NCI-H1436 (cell line): ENCODE measurements around the gene GYG1.

ENCODE experiments used
- DNase-seq: peaks from one replicate; lab custom pipeline; 2025; lab: John Stamatoyannopoulos, UW

GYG1 gene

DNA sequence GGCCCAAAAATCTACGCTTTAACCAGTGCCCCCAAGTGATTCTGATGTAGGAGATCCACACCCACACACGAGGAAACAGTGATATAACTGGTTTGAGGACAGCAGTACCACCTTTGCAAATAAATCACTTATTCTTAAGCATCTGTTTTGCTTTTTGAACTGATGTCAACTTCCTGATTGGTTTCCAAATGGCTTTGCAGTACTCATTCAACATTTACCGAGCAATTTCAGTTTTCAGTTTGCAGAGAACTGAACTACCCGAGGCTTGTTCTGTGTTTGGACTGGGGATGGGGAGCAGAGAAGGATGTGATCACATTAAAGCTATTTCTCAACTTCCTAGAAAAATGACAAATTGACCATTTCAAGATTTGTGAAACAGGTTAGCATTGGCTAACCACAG is 1.1 kb upstream of the GYG1 start:
- no peak for DNase-seq

DNA sequence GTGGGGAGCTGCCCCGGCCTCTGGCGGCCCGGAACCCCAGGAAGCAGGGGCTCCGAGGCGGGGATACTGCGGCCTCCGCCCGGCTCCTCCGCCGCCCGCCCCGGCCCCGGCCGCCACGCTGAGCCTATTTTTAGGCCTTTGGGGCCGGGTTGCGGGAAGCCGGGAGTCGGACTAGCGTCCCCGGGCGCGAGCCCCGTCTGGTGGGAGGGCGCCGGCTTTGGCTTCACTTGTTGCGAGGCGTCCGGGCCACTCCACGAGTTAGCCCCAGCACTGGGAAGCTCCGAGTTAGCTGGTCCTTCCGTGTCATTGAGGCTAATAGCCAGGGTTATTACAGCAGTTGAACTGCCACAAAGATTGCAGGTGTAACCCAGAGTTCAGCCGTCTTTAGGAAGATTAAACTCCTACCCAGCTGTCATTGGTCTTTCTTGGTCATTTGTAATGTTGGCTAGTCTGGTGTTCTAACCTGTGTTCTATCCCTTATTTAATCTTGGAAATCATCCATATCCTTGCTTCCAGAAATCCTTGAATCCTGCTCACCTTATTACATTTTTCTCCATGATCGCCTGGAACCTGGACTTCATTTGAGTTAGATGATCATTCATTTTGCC is 791 bp downstream of the GYG1 start:
- peak; percentile 14 for DNase-seq

DNA sequence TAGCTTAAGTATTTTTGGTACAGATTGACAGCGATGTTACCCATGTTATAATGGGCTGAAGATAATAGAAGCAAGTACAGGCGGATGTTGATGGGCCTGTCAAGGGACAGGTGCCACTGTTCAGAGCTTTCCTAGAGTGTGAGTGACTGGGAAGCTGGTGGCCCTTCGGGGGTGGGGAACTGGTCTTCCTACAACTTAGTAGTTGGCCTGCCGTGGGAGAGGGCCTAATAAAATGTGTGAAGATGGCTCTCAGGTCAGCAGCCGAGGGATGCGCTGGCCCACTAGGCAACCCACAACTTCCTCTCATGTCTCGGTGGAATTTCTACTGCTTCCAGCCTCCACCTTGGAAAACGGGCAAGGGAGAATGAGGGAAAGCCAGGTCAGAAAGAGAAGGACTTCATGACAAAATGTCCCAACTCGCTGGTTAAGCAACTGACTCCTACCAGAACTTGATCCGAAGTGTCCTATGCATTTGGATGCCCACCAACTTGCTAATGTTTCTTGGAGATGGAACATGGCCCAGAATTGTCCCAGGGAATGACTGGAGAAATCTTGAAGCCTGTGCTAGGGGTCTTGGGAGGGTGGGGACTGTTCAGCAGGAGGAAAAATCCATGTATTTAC is 1.4 kb downstream of the GYG1 start:
- no peak for DNase-seq

DNA sequence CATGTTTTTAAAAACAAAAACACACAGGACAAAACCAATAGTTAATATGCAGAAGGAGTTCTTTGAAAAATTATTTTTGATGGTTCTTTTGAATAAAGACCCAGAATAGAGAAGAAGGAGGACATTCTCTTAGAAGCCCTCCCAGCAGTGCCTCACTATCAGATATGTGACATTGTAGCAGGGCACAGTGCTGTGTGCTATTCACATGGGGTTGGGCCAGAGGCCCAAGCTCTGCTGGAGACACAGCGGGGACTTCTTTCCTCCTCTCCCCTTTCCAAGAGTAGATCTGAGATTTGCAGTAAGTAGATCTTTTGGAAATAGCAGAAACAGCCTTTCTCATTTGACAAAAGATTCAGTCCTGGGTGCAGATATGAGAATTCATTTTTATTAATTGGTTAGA is 6.3 kb downstream of the GYG1 start:
- DNase-seq, result no peak

DNA sequence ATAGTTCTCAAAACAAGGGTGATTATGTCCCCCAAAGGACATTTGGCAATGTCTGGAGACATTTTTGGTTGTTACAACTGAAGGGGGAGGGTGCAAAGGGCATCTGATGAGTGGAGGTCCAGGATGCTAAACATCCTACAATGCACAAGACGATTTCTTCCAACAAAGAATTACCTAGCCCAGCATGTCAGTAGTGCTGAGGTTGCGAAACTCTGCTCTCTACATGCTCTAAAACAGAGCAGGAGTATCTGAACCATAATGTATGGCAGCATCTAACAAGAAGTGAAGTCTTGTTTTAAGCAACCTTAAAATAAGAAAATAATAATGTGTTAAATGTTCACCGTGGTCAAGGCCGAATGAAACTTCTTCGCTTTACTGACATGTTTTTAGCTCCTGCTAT is 7.0 kb downstream of the GYG1 start:
- DNase-seq, result no peak

DNA sequence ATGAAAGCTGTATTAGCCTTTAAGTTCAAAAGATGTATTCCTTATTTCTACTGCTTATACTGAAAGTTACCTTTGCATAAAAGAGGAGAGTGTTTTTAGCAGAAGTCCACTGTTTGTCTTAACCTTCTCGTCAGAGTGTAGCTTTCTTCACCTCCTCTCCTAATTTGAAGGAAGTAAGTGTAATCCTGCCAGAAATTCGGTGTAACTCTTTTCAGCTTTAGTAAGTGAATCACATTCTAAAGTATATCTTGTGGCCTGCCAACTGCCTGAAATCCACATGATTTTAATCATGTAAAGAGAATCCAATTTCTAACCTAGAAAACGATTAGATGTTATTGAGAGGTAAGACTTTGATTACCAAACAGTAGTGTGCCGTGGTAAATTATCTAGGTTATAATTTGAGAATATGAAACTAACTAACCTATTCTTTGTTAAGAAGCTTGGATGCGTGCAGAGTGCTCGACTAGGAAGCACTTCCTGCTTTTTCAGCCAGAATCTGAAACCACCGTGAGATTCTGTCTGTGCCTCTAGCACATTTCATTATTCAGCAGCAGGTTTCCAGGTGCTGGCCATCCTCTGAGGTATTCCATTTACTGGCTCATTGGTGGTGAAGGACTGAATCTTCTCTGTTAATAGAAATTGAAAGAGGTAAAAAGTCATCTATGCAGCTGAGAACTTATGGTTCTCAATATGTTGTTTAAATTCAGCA is 7.5 kb downstream of the GYG1 start:
- DNase-seq, result no peak

DNA sequence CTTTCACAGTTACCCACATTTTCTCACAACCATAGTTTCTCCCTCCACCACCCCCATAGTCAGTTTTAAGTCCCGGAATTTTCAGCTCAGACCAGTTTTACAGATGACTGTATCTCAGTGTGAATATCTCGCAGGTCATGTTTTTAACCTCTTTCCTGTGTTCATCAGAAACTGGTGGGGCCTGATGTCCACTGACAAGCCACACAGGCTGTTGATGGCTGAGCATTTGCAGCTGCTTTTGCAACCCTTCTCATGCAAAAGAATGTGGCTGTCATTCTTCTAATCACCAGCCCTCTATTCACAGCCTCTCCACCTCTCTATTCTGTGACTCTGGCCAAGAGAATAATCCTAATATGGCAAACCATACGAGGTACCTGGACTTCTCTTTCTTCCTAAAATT is 8.5 kb downstream of the GYG1 start:
- DNase-seq, result no peak

DNA sequence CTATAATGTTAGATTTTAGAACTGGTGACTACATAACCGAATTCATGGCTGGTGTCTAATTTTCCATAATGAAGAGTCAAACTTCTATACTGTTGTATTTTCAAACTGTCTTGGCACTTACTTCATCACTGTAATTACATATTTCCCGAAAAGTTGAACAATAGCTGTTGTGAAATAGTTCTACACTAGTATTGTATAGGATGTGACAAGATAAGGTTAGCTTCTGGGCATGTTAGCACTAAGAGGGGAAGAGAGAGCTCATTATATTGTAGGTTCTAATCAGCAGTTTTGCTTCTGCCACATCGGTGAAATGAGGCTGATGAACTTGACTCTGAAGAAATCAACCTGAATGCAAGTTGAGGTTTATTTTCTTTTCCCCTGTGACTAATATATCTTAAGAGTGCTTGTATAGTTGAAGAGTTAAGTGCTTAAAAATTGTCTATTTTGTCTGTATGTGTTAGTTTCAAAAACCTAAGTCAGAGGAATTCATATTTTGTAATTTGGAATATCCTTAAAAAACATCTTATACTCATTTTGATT is 8.9 kb downstream of the GYG1 start:
- DNase-seq, result no peak

DNA sequence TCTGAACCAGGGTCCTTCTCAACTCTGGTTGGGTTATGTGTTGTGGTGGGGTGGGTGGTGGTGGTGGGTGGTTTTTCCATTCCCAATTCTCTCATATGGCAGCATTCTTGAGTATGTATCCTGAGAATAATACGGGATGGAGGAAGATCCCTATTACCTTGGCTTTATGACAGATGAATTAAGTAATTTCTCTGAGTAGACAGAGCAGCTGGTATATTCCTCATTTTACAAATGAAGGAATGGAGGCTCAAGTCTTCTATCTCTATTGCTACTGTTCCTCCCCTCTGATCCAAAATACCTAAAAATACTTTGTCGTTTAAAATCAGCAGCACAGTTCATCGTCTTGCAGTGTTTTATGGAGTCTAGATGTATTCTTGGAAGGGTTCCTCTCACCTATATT is 10.4 kb downstream of the GYG1 start:
- DNase-seq, result no peak

DNA sequence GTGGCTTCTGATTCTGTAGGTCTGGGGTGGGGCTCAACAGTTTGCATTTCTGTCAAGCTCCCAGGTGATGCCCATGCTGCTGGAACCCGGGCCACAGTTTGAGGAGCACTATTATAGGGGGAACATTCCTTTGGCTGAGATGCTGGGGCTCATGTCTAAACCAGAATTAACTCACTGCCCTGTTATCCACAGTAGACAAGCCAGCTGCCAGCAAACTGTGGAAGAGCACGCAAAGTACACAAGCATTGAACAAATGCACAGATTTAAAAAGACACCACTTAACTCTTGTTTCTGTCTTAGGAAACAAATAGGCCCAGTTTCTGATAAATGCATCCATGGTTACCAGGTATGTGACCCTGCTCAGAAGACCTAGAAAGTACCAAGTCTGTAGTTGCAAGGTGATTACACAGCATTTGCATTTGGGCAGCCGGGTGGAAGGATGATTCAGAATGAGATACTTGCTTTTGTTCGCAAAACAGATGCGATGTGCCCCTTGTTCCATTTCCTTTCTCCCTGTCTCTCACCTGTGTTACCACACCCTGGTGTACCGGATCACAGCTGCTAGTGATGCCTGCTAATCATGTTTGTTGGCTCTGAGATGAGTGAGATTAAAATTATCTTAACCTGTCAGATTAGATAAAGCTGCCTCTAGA is 12.4 kb downstream of the GYG1 start:
- DNase-seq, result no peak

DNA sequence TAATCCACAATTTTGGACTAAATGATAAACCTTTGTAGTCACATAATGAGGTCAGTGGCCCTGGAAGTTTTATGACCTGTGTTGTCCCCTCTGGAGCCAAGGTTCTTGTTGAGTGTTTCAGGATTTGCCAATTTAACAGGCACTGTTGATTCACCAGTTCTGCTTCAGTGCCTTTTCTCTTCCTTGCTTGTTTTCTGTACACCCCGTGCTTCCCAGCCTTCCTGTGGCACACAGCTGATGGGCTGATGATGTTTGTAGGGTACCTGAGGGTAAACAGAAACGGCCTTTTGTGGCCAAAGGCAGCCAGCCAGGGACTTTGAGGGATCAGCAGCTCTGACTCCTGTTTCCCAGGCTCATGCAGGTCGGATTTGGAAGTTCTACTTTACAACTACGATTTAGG is 13.3 kb downstream of the GYG1 start:
- no peak for DNase-seq

DNA sequence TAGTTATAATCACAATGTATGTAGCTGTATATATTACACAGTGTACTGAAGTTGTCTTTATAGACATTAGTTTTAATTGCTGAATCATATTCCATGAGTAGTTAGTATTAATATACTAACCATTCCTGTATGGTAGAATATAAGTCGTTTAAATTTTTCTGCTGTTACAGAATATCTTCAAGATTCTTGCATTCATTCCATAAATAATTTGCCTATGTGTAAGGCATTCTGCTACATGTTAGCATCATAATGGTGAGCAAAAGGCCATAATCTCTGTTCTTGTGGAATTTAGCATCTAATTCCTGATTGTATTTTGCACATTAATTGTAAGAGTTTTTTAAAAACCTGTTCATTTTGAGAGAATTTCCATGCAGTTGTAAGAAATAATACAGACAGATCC is 14.1 kb downstream of the GYG1 start:
- no peak for DNase-seq

DNA sequence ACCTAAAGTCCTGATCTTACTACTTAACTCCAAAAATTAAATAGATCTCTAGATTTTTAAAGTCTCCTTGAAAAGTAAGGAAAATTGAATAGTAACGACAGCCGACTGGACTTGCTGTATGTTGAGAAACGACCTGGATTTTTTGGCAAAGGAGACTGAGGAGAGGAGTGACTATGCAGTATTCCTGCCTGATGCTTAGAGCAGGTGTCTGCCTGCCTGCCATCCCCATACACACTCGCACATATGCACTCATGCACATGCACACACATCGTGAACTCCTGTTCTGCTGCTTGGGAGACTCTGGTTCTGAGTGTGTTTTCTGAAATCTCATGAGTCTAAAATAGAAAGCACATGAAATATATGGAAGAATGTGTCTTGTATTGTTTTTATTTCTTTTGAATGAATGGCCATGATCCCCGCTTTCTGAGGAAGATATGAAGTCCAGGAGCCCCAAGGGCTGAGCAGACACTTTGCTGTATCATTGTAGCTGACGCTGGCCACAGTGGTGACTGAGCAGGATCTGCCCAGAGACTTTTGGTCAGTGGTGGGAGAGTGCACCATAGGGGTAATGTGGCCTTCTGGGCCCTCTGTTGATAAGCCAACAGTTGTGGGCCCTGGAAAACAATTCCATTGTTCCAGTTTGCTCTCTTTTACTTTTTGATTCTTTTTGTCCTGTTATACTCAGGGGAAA is 16.4 kb downstream of the GYG1 start:
- DNase-seq, result no peak

DNA sequence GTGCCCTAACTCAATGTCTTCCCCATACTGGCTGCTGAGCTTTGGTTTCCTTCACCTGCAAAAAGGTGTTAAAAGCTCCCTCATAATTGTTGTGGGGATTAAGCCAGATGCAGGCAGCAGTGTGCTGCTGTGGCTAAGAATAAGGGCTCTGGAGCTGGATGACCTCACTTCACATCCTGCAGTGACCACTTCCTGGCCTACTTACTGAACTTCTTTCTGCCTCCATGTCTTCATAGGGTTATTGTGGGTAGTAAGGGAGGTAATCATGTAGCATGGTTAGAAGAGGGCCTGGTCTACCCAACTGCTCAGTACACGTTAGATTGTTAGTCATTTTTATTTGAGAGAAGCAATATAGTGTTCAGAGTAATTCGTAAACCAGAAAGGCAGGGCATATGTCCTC is 18.4 kb downstream of the GYG1 start:
- no peak for DNase-seq

DNA sequence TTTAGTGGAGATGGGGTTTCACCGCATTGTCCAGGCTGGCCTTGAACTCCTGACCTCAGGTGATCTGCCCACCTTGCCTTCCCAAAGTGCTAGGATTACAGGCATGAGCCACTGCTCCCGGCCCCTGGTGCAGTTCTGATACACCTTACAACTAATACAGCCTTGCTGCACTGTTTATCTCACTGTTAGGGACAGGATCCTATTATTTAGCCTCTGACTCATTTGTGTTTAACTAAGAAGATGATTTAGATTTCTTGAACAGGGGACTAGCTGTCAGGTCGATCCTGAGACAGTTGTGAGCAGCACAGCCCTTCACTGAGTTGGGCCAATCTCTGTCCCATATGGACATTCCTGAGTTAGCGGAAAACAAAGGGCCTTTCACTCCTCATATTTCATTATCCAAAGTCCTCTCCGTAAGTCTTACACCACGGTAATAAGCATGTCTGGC is 19.2 kb downstream of the GYG1 start:
- no peak for DNase-seq

DNA sequence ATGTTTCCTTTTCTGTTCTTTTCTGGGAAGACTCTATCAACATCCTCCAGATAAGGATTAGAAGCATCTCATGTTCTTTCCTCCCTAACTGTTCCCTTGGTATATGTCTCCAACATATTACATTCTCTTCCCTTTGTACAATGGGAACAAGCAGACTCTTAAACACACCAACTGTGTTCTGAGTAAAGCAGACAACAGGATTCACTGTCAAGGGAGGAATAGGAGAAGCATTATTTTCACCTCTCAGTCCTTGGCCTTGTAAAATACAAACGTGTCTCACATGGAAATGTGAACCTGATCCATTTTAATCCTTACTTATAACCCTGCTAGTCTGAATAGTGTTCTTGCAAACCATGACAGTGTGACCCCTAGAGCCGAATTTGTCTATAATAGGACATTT is 19.6 kb downstream of the GYG1 start:
- DNase-seq, result no peak

DNA sequence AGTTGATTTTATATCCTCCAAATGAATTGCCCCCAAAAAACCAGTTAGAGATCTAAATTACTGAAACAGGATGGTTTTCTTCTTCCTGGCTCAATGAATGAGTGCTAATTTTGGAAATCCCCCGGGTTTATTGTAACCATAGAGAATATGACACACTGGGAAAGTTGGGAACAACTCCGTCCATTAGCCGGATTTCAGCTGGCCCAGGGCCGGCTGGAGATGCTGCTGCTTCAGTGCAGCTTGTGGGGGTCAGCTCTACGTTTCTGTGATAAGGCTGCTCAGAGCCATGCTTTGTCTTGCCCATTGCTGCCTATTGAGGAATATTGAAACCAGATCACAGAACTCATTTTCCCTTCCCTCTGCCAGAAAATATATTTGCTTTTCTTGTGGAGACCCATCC is 20.3 kb downstream of the GYG1 start:
- DNase-seq, result no peak

DNA sequence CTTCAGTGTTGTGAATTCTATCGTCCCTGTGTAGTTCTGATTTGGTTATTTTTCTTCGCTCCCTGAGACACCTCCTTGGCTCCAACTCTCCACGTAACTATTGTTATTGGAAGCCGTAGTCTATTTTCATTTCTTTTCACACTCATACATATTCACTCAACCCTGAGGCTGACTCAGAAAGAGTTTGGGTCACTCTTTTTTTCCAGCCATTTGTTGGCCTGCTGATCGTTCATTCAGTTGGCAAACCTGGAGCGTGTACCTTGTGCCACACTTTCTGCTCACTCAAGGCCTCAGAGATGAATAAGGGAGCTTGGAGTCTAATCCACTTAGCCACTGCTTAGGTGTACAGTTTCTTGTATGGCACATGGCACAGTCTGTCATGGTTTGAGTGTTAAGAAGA is 22.4 kb downstream of the GYG1 start:
- DNase-seq, result no peak

DNA sequence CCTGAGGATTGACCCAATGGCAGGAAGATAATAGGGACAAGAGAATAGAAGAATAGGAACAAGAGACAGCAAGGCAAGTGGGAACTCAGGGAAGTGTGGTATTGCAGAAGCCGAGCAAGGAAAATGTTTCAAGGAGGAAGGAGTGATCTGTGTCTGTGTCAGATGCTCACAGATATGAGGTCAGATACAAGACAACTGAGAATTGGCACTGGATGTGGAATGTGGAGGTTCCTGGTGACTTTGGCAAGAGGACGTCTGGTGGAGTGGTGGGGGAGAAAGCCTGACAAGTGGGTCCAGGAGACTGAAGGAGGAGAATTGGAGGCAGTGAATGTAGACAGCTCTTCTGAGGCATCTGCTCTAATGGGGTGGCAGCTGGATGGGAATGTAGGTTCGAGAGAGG is 24.1 kb downstream of the GYG1 start:
- no peak for DNase-seq

DNA sequence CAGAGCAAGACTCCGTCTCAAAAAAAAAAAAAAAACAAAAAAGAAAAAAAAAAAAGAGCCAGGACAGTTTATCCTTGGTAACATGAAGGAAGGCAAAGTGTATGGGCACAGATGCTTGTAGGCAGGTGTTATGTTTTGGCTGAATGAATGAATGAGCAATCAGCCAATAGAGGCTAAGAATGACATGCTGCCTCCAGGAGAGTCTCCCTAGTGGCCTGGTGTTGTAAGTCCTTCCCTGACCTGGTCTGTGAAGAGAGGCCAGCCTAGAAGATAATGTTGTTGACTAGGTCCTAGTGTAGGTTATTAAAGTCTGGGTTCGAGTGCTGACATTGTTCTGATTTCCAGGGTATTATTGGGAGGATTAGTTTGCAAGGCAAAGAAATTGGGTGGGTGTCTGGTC is 24.9 kb downstream of the GYG1 start:
- DNase-seq, result no peak

DNA sequence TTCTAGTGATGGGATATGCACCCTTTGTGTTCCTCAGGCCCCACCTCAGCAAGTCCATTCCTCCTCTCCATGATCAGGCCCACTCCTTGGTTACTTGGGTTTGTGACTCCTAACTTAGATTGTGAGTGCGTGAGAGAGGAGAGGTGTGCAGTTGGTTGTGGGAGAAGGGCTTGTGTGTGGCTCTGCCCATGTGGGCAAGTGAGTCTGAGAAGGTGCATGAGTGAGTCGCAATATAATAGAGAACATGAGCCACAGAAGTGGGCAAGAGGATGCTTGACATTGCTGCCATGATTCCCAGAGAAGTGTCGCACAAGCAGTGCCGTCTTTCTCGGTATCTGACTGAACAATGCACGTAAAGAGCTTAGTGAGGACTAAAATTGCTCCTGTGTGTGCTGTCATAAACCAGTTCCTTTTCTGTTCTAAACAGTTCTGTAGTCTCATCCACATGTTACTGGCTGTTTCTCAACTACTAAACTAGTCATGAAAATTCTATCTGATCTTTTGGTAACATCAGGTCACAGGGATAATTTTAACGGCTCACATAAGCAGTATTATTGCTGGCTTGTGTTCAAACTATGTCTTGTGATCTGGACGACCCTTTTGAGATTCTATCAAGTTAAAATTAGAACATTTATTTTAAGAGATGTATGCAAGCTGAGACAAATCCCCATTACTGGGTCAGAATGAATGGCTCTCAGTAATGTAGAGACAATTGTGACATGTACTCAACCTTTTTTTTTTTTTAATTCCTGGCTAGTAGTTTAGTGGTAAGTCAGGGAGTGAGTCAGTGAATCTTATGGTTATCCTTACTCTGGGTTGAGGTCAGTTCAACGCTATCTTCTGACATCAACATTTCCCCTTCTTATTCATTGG is 25.6 kb downstream of the GYG1 start:
- no peak for DNase-seq
